Measurements from ENCODE around the gene PLA2G4D.

The PLA2G4D gene

GRCh38 chr15:42080919-42081830, 13.2 kb downstream of the PLA2G4D start:
- no peak overlapping the region for H3K4me3 ChIP-seq (ENCODE audit: low read length)
- DNase-seq (ENCODE audit: low read depth, low spot score): no peak

- no peak overlapping the region for H3K4me3 ChIP-seq (ENCODE audit: low read length)
- DNase-seq (ENCODE audit: low read depth, low spot score): no peak
These were observed 14.0 kb downstream of the PLA2G4D start for GRCh38 chr15:42080186-42080918.

- H3K4me3 ChIP-seq (ENCODE audit: low read length): no peak overlapping the region
- DNase-seq (ENCODE audit: low read depth, low spot score): no peak
These were observed 14.9 kb downstream of the PLA2G4D start for GRCh38 chr15:42079401-42079908.

- H3K4me3 ChIP-seq (ENCODE audit: low read length): no peak overlapping the region
- no peak for DNase-seq (ENCODE audit: low read depth, low spot score)
These were observed 15.5 kb downstream of the PLA2G4D start for GRCh38 chr15:42078903-42079302.

- no peak for DNase-seq (ENCODE audit: low read depth, low spot score)
- no peak overlapping the region for H3K4me3 ChIP-seq (ENCODE audit: low read length)
These were observed 16.7 kb downstream of the PLA2G4D start for GRCh38 chr15:42077689-42078088.

GRCh38 chr15:42073418-42073817, 20.9 kb downstream of the PLA2G4D start:
- DNase-seq (ENCODE audit: low read depth, low spot score): no peak
- no peak overlapping the region for H3K4me3 ChIP-seq (ENCODE audit: low read length)

- DNase-seq (ENCODE audit: low read depth, low spot score): no peak
- H3K4me3 ChIP-seq (ENCODE audit: low read length): no peak overlapping the region
These were observed 22.1 kb downstream of the PLA2G4D start for GRCh38 chr15:42072141-42072685.

- DNase-seq (ENCODE audit: low read depth, low spot score): no peak
- H3K4me3 ChIP-seq (ENCODE audit: low read length): no peak overlapping the region
These were observed 22.6 kb downstream of the PLA2G4D start for GRCh38 chr15:42071717-42072116.

GRCh38 chr15:42070976-42071350, 23.4 kb downstream of the PLA2G4D start:
- no peak overlapping the region for H3K4me3 ChIP-seq (ENCODE audit: low read length)
- DNase-seq (ENCODE audit: low read depth, low spot score): no peak

GRCh38 chr15:42070279-42070975, 23.9 kb downstream of the PLA2G4D start:
- no peak overlapping the region for H3K4me3 ChIP-seq (ENCODE audit: low read length)
- no peak for DNase-seq (ENCODE audit: low read depth, low spot score)

GRCh38 chr15:42069496-42070278, 24.7 kb downstream of the PLA2G4D start:
- no peak for DNase-seq (ENCODE audit: low read depth, low spot score)
- H3K4me3 ChIP-seq (ENCODE audit: low read length): no peak overlapping the region

- no peak overlapping the region for H3K4me3 ChIP-seq (ENCODE audit: low read length)
- DNase-seq (ENCODE audit: low read depth, low spot score): no peak
These were observed 25.3 kb downstream of the PLA2G4D start for GRCh38 chr15:42069025-42069424.

- no peak overlapping the region for H3K4me3 ChIP-seq (ENCODE audit: low read length)
- no peak for DNase-seq (ENCODE audit: low read depth, low spot score)
These were observed 25.8 kb downstream of the PLA2G4D start for GRCh38 chr15:42068601-42069000.

- DNase-seq (ENCODE audit: low read depth, low spot score): no peak
- H3K4me3 ChIP-seq (ENCODE audit: low read length): no peak overlapping the region
These were observed 27.5 kb downstream of the PLA2G4D start for GRCh38 chr15:42066764-42067415.

- DNase-seq (ENCODE audit: low read depth, low spot score): no peak
- H3K4me3 ChIP-seq (ENCODE audit: low read length): no peak overlapping the region
These were observed 28.9 kb downstream of the PLA2G4D start for GRCh38 chr15:42065468-42065867.

GRCh38 chr15:42065033-42065432, 29.3 kb downstream of the PLA2G4D start:
- DNase-seq (ENCODE audit: low read depth, low spot score): no peak

GRCh38 chr15:42064271-42064670, 30.1 kb downstream of the PLA2G4D start:
- no peak overlapping the region for H3K4me3 ChIP-seq (ENCODE audit: low read length)
- DNase-seq (ENCODE audit: low read depth, low spot score): no peak

More at GRCh38 chr15:42065033-42065432, 29.3 kb downstream of the PLA2G4D start:
- H3K4me3 ChIP-seq (ENCODE audit: low read length): no peak overlapping the region

All from Jurkat, Clone E6-1 (cell line).